Right hindlimb (tissue), 1 donor: Measurements from ENCODE around the gene INSM2.

ENCODE experiments used
- DNase-seq: peaks from one replicate; pipeline ENCODE4 v3.0.0-alpha.2; 2018

The INSM2 gene, protein sequence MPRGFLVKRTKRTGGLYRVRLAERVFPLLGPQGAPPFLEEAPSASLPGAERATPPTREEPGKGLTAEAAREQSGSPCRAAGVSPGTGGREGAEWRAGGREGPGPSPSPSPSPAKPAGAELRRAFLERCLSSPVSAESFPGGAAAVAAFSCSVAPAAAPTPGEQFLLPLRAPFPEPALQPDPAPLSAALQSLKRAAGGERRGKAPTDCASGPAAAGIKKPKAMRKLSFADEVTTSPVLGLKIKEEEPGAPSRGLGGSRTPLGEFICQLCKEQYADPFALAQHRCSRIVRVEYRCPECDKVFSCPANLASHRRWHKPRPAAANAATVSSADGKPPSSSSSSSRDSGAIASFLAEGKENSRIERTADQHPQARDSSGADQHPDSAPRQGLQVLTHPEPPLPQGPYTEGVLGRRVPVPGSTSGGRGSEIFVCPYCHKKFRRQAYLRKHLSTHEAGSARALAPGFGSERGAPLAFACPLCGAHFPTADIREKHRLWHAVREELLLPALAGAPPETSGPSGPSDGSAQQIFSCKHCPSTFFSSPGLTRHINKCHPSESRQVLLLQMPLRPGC

DNA sequence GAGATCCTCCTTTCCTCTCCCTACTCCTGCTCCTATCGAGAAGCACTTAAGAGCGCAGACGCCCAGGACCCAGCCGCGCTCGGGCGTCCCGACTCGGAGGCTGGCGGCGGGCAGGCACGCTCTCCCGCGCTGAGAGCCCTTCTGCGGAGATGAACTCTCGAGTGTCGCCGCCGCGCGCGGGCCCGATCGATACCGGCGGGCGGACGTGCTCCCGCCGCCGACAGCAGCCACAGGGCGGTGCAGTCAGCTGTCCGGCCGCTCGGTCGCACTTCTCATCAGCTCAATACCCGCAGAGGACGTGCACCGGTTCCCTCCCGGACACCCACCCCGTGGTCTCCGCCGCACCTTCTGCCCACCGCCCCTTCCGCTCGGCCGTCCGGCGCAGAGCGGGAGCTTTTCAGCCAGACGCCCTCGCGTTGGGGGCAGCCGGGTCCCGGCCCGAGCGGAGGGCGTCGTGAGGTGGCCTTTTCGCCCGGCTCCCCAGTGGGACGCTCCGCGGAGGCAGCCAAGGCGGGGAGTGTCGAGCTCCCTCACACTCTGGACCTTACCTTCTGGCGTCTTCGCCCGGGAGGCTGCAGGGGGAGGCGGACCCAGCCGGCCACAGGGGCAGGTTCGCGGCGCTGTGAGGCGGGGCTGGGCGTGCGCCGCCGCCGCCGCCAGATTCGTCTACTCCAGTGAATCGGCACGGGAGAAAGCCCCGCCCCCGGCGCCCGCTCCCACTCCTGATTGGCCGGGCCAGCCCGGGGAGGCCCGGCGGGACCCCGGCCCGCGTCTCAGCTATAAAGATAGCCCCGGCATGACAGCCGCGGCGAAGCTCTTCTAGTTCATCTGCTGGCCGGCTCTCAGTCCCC lies at the start of gene INSM2:
Gene INSM2 (plus strand): TSS at position 808 of the 851 bp plus-strand sequence. CDS start 89 bp downstream, outside the sequence.
- peak; percentile 68 for DNase-seq

DNA sequence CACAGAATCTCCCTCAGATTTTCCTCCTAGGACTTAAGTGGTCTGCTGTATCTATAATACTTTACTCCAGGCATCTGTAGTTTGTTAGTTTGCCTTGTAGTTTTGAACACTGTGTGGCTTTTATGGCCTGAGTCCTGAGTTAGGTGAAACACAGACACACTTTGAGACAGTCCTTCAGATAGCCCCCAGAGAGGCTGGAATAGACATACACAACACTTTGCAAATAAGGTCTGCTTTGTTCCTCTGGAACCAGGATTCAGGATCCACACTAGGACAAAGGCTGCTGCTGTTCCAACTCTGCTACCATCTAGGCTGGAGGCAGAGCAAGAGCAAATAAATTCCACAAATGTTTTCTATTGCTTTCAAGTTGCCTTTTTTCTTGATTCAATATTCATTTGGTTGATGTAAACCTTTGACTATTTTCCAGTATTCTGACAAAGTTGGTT lies 41.4 kb upstream of the INSM2 start:
- no peak for DNase-seq

DNA sequence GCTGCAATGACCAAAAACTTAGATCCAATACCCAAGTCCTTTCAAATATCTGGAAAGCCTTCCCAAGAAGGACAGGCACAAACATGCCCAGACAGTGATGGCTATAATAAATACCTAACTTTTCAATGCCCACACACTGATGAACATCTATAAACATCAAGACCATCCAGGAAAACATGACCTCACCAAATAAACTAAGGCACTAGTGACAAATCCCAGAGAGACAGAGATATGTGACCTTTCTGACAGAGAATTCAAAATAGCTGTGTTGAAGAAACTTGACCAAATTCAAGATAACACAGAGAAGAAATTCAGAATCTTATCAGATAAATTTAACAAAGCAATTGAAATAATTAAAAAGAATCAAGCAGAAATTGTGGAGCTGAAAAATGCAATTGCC lies 38.7 kb upstream of the INSM2 start:
- no peak for DNase-seq

DNA sequence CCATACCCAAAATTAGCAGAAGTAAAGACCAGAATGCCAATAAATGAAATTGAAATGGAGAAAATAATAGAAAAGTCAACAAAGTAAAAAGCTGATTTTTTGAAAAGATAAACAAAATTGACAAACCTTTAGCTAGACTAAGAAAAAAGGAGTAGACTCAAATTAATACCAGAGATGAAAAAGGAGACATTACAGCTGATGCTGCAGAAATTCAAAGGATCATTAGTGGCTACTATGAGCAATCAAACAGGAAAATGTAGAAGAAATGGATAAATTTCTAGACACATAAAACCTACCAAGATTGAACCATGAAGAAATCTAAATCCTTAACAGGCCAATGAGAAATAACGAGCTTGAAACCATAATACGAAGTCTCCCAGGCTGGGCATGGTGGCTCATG lies 34.8 kb upstream of the INSM2 start:
- no peak for DNase-seq

DNA sequence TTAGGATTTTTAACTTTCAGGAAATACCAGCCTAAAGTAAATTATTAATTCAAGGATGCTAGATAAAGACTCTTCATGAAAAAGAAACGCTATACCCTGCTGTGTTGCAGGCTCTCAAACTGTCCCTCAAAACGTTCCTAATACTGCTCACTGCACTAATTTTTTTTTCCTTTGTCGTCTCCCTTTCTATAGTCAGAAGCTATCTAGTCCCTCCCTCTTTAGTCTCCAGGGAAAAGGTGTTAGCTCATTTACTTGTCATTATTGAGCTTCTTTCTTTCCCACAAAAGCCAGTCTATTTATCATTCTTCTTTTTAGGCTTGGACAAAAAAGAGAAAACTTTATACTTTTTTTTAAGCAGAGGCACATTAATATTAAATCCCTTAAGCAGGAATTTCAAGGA lies 30.3 kb upstream of the INSM2 start:
- no peak for DNase-seq

DNA sequence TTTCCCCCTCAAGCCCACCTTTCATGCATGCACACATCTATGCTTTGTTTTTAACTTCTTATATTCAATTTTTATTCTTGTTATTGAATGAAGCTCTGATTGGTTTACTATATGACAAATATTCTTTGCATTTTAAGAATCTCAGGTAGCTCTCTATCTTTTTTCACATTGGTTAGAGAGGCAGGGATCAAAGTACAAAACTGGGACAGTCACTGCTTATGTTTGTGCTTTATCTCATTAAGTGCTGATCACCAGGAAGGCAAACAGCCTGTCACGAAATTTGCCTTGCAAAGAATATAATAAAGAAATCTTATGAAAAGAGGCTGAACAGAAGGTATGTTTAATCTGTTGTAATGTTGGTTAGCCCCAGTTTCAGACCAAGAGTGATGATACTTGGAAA lies 29.7 kb upstream of the INSM2 start:
- DNase-seq = no peak

DNA sequence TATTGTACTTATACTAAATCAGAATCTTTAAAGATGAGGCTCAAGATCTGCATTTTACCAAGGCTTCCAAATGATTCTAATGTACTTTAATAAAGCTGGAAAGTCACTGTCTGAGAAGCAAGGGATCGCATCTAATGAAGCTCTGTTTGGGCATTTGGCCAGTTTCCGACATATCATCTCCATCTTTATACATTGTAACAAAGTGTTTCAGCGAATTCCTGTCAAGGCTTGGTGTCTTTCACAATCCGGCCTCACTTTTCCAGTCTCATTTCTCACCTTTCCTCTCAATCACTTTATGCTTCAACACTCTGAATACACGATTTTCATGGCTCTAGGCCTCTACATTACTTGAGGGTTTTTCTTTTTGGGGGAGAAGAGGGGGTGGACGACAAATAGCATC lies 27.5 kb upstream of the INSM2 start:
- DNase-seq = no peak

DNA sequence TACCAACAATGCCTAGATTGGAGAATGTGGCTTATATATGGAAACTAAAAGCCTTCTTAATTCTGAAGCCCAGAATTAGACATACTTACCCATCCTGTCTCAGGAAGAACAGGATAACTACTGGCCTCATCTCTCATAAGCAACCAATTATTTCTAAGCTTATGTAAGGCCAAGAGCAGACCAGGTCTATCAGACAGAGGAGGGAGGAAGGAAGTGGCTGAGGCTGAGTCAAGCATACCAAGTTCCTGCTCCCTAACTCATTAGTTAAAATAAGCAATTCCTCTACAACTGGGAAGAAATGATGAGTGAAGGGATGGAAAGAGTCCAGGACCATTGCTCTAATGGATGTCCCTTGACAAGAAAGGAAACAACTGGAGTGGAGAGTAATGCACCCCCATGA lies 27.0 kb upstream of the INSM2 start:
- no peak for DNase-seq

DNA sequence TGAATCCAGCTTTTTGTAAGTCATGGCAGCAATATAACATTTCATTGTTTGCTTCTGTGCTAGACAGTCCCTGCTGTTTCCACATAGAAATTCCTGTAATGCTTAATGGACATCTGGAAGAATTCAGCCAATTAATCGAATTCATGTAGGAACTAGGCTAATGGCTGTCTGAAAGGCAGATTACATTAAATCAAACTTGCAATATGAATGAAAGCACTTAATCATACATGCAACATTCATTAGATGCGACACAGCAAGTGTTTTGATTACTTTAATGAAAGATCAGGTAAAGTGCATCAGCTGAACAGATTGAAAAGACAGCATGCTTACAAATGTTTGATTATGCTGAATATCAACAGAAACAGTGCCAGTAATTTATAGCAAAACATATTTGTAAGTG lies 24.1 kb upstream of the INSM2 start:
- DNase-seq = no peak

DNA sequence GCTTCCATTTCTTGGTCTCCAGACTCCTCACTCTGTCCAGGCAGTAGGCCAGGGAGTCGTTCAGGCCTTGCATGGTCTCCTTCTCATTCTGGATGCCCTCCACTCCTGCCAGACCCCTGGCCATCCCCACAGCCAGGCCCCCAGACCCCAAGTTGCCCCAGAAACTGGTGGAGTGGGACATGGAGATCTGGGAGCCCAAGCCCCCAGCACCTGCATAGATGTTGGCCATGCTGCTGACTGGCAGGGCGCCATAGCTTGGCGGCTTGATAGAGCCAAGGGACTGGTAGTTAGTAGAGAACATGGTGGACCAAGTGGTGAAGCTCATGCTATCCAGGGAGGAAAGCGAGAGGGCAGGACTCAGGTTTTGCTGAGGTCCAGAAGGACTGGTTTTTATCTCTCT lies 21.2 kb upstream of the INSM2 start:
- DNase-seq = no peak

DNA sequence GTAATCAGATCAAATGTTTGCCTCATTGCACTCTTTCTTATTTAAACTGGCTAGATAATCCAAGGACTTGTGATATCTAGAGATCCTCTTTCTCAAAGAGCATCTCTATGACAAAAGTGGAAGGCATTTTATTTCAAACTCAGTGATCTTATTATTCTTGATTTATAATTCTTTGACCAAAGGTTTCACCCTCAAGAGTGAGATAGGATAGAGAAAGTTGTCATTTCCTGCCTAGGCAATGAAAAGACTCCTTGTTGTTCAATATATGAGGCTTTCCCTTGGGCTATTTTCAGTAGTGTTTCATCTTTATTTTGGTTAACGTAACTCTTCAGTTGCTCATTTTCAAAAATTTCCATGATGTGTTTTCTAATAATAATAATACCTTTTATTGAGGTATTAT lies 18.0 kb upstream of the INSM2 start:
- no peak for DNase-seq

DNA sequence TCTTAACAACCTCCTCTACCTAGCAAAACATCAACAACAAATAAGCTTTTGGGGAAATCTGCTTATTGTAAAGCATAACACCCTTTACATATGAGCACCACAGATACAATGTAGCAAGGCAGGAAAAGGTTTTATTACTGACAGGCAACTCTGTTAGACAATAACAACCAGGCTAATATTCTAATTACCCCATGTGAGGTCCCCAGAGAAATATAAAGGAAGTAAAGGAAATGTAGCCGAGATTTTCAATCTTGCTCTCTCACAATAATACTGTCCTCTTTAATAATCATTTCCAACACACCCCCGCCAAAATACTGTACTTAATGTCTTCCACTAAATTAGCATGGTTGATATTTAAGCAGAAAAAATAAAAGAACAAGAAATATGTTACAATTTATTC lies 14.0 kb upstream of the INSM2 start:
- no peak for DNase-seq

DNA sequence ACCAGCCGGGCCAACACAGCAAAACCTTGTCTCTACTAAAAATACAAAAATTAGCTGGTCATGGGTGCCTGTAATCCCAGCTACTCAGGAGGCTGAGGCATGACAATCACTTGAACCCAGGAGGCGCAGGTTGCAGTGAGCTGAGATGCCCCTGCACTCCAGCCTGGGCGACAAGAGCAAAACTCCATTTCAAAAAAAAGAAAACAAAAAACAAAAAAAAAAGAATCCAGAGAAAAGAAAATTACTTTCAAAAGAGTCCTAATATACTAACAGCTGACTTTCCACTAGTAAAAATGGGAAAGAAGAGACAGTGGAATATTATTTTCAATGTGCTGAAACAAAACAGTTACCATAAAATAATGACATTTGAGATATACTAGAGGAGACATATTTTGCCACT lies 8.3 kb upstream of the INSM2 start:
- no peak for DNase-seq

DNA sequence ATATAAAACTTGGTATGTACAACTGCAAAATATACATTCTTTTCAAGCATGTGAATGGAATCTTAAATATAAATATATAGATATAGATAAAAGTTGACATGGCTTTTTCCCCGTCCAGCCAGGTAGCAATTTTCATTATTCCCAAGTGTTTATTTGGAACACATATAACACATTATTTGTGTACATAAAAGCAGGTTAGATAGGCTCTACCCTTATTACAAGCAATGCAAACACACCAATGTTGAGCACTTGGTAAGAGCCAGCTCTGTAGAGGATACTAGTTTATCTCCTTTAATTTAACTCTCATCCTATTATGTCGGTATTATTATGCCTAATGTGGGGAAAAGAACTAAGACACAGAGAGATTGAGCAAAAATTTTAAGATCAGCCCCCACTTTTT lies 7.0 kb upstream of the INSM2 start:
- DNase-seq = no peak

DNA sequence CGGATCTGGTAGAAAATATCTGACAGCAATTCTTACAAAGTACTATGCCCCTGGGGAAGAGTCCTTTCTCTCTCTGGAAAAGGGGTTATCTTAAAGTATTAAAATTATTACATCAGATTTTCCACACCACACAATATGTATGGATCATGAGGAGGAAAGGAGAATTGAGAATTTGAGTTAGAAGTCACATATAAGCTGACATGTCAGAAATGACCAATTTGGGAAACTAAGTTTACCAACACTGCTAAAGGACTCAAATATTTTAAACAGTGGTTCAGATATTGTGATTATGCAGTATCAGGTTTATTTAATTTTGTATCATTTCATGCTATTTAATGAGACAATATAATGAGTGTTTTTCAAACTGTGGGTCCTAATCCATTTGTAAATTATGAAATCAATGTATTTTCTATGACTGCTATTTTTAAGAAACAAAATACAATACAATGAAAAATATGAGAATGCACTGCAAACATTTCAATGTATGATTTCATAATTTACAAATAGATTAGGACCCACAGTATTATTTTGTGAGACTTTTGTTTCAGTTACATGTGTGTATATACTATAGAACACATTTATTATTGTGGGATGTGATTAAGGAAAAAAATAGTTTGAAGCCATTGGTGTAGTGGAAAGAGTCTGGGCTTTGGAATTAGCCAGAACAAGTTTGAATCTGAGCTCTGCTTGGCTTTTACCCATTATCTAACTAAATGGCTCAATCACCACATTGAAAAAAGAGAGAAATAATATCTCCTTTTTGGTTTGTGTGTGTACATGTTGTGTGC lies 1.8 kb upstream of the INSM2 start:
- no peak for DNase-seq

DNA sequence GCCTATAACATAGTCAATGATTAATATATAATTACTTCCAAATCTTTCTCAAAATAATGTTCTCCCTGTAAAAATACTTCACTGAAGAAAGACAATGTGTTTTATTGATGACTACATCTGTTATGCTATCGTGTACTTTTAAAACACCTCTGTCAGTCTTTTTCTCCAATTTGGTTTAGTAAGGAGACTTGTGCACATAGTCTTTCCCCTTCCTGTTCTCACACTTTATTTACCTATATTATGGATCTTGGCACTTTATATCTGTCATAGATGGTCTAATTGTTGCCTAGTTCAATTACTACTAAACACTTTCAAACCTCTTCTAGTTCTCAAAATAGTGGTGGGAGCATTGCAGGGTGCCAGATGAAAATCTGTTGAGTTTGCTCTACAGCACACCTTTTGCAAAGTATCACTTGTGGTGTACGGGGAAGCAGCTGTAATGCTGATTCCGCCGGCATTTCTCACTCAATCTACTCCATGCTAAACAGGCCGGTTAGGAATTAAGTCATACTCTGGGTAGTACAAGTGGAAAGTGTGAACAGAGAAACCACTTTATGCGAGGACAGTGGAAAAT lies 1.1 kb upstream of the INSM2 start:
- no peak for DNase-seq

DNA sequence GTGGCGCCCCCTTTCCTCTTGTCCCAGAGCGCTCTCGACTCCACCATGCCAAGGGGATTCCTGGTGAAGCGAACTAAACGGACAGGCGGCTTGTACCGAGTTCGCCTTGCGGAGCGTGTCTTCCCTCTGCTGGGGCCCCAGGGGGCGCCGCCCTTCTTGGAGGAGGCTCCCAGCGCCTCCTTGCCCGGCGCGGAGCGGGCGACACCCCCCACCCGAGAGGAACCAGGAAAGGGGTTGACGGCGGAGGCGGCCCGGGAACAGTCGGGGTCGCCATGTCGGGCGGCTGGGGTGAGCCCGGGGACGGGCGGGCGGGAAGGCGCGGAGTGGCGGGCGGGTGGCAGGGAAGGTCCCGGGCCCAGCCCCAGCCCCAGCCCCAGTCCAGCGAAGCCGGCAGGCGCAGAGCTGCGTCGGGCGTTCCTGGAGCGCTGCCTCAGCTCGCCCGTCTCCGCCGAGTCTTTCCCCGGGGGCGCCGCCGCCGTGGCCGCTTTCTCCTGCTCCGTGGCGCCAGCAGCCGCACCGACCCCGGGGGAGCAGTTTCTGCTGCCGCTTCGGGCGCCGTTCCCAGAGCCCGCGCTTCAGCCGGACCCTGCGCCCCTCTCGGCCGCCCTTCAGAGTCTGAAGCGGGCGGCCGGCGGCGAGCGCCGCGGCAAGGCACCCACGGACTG lies 376 bp downstream of the INSM2 start:
- no peak for DNase-seq

DNA sequence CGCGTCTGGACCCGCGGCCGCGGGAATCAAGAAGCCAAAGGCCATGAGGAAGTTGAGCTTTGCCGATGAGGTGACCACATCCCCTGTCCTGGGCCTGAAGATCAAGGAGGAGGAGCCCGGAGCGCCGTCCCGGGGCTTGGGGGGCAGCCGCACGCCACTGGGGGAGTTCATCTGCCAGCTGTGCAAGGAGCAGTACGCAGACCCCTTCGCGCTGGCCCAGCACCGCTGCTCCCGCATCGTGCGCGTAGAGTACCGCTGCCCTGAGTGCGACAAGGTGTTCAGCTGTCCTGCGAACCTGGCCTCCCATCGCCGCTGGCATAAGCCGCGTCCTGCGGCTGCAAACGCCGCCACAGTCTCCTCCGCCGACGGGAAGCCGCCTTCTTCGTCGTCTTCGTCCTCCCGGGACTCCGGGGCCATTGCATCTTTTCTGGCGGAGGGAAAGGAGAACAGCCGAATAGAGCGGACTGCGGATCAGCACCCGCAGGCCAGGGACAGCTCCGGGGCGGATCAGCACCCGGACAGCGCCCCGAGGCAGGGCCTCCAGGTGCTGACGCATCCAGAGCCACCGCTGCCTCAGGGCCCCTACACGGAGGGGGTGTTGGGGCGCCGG lies 1.0 kb downstream of the INSM2 start:
- peak; percentile 84 for DNase-seq

DNA sequence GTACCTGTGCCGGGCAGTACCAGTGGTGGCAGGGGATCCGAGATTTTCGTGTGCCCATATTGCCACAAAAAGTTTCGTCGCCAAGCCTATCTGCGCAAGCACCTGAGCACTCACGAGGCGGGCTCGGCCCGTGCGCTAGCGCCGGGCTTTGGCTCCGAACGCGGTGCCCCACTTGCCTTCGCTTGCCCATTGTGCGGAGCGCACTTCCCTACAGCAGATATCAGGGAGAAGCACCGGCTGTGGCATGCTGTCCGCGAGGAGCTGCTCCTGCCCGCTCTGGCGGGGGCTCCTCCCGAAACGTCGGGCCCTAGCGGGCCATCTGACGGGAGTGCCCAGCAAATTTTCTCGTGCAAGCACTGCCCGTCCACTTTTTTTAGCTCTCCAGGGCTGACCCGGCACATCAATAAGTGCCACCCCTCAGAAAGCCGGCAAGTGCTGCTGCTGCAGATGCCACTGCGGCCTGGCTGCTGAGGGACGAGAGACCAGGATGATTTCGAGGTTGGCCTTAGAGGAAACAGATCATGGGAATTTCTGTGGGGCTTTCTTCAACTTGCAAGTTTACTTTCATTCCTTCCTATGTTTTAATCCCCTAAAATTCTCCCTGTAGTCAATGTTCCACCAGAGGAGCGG lies 1.6 kb downstream of the INSM2 start:
- no peak for DNase-seq

DNA sequence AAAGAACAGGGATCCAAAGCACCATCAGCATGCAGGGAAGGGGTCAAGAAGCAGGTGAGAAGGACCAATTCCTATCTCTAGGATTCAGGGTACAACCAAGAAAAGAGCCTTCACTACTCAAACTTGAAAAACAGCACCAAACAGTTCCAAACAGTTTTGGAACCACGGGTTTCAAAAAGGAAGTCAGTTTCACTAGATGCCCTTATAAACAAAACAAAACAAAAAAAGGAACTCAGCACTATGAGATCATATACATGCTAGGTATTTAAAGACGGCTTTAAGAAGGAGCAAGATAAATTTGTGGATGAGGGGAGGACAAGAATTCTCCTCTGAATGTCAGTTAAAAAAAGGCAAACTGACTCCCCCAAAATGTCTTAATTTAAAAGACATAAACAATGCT lies 6.0 kb downstream of the INSM2 start:
- no peak for DNase-seq

DNA sequence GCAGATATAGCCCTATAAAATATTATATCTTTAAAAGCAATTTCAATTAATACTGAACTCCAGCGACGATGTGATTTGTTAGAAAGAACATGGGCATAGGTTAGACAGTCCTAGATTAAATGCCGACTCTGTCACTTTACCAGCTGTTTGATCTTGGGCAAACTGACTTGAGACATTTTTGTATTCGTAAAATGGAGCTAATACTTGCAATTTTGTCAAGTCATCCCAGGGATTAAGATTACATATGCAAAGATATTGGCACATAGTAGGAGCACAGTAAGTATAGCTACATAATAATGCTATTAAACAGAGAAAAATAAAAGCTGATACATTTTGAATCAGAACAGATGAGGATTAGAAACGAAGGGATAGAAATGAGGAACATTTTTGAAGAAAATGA lies 9.0 kb downstream of the INSM2 start:
- DNase-seq = no peak
